NCI-H1417 treated with DMSO at 0.1 percent for 48 hours (cell line): Measurements from ENCODE around the gene ZNF529.

Experiments
- DNase-seq: peaks from one replicate; lab custom pipeline; 2025; lab: John Stamatoyannopoulos, UW

The ZNF529 gene

DNA sequence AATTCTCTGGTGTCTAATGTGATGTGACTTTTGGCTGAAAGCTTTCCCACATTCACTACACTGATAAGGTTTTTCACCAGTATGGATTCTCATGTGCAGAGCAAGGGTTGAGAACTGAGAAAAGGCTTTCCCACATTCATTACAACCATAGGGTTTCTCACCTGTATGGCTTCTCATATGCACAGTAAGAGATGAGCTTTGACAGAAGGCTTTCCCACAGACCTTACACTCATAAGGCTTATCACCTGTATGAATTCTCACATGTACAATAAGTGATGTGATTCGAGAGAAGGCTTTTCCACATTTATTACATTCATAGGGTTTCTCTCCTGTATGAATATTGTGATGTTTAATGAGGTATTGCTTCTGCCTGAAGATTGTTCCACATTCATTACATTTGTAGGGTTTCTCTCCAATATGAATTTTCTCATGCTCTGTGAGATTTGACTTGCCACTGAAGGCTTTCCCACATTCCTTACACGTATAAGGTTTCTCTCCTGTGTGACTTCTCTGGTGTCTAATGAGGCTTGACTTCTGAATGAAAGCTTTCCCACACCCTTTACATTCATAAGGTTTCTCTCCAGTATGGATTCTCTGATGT is 59.0 kb downstream of the ZNF529 start:
- DNase-seq = no peak

DNA sequence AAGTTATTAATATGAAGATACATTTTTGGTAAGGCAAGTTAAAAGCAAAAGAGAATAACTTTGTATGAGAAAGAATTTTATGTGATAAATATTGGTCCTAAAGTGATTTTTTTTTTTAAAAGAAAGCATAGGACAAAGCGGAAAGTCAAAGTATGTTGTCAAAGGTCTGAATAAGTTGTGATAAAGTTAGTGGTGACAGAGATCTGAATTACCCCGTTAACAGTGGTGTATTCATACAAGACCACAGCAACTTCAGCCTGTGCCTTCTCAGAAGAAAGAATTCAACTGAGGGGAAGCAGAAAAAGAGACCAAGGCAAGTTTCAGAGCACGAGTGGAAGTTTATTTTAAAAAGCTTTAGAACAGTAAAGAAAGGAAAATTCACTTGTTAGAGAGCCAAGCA is 64.8 kb downstream of the ZNF529 start:
- no peak for DNase-seq

DNA sequence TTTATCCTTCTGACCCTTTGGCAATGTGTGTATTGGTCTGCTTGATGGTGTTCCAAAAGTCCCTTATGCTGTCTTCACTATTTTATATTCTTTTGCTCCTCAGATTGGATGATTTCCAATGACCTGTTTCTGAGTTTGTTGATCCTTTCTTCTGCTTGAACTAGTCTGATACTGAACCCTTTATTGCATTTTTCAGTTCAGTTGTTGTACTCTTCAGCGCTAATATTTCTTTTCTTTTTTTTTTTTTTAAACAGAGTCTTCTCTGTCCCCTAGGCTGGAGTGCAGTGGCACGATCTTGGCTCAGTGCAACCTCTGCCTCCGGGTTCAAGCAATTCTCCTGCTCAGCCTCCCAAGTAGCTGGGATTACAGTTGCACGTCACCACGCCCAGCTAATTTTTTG is 71.1 kb downstream of the ZNF529 start:
- DNase-seq = no peak

DNA sequence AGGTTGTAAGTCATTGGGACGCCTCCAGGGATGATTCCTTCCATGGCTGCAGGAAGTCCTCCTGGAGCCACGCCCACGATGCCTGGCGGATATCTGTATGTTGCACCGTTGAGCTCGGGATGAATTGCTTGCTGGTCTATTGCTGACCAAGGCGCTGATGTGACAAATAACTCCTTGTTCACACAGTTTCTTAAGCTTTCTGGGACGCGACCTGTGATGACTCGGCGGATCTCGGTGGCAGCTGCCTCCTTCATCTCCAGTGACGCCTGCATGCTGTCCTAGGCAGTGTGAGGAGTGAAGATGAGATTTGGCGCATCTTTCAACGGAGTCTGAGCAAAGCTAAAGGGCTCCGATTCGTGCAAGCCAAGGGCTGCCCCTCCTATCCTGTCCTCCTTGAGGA is 76.1 kb downstream of the ZNF529 start:
- no peak for DNase-seq
